Neural progenitor cell (in vitro differentiated cells): ENCODE data around the gene HNF1B. TPM values are rescaled to one million over a fixed set of nuclear protein-coding genes. Genes with fewer than 3 reads are reported as not detected.

Experiments
- DNase-seq: peaks from one replicate; pipeline ENCODE4 v3.0.0-alpha.2; 2016; ENCODE audit warnings: low spot score
- H2AFZ ChIP-seq: fragments of 200-600 bp; sonication (generic); replicated peaks from 2 replicates; pipeline ENCODE4 v1.6.1; 2016; ENCODE audit warnings: antibody characterized with exemption
- H3F3A ChIP-seq: fragments of 200-600 bp; sonication (generic); 2 replicates; pipeline ENCODE4 v1.6.1; 2016; ENCODE audit warnings: antibody characterized with exemption, low read depth
- H3K27ac ChIP-seq: fragments of 200-600 bp; sonication (generic); 2 replicates; pipeline ENCODE4 v1.5.1; 2016; ENCODE audit warnings: mild to moderate bottlenecking
- H3K27me3 ChIP-seq: fragments of 200-600 bp; sonication (generic); 2 replicates; pipeline ENCODE4 v1.6.1; 2016; ENCODE audit warnings: mild to moderate bottlenecking, moderate library complexity
- H3K36me3 ChIP-seq: fragments of 200-600 bp; sonication (generic); 2 replicates; pipeline ENCODE4 v1.5.1; 2016
- H3K4me1 ChIP-seq: fragments of 200-600 bp; sonication (generic); 2 replicates; pipeline ENCODE4 v1.6.1; 2016; ENCODE audit warnings: mixed run types
- H3K4me2 ChIP-seq: fragments of 200-600 bp; sonication (generic); 2 replicates; pipeline ENCODE4 v1.6.1; 2016
- H3K4me3 ChIP-seq: fragments of 200-600 bp; sonication (generic); 2 replicates; pipeline ENCODE4 v1.5.1; 2016
- H3K79me2 ChIP-seq: fragments of 200-600 bp; sonication (generic); 2 replicates; pipeline ENCODE4 v1.6.1; 2016; ENCODE audit warnings: low read depth
- H3K9ac ChIP-seq: fragments of 200-600 bp; sonication (generic); 2 replicates; pipeline ENCODE4 v1.6.1; 2016
- H3K9me3 ChIP-seq: fragments of 200-600 bp; sonication (generic); 2 replicates; pipeline ENCODE4 v1.5.1; 2016; ENCODE audit warnings: low read depth
- H4K20me1 ChIP-seq: fragments of 200-600 bp; sonication (generic); 2 replicates; pipeline ENCODE4 v1.6.1; 2016; ENCODE audit warnings: low read depth
- H3K27ac Mint-ChIP-seq: 3 replicates; pipeline ENCODE4 v1.8.0; 2021; ENCODE audit warnings: mixed read lengths
- H3K27me3 Mint-ChIP-seq: 2 replicates; pipeline ENCODE4 v1.8.0; 2022; ENCODE audit warnings: low read depth, mild to moderate bottlenecking, inconsistent platforms, moderate library complexity, mixed read lengths; ENCODE audit not compliant: insufficient read depth
- H3K36me3 Mint-ChIP-seq: 3 replicates; pipeline ENCODE4 v1.8.0; 2021; ENCODE audit warnings: mixed read lengths
- H3K4me1 Mint-ChIP-seq: 3 replicates; pipeline ENCODE4 v1.8.0; 2021; ENCODE audit warnings: mixed read lengths
- H3K4me3 Mint-ChIP-seq: 3 replicates; pipeline ENCODE4 v1.8.0; 2021; ENCODE audit warnings: mild to moderate bottlenecking, moderate library complexity, mixed read lengths
- H3K9me3 Mint-ChIP-seq: 3 replicates; pipeline ENCODE4 v1.8.0; 2020; ENCODE audit warnings: mixed read lengths
- EZH2 ChIP-seq: fragments of 200-600 bp; sonication (generic); IDR thresholded peaks from 2 replicates; pipeline ENCODE4 v1.6.1; 2017; ENCODE audit warnings: antibody characterized with exemption, mild to moderate bottlenecking, moderate library complexity
- EZH2phosphoT487 ChIP-seq: fragments of 200-600 bp; sonication (generic); IDR thresholded peaks from 2 replicates; pipeline ENCODE4 v1.6.1; 2017; ENCODE audit warnings: antibody characterized with exemption
- total RNA-seq: library from RNA; depleted of rRNA; stranded (reverse); fragments of >200 nt; gene quantifications from 2 replicates; pipeline ENCODE4 v1.2.3, GENCODE V29; 2015; ENCODE audit warnings: low replicate concordance
- TF ChIP-seq, protein P1 (sequence below): fragments of 200-600 bp; sonication (generic); IDR thresholded peaks from 2 replicates; pipeline ENCODE4 v1.5.1; 2017; ENCODE audit warnings: antibody characterized with exemption, mild to moderate bottlenecking

Gene HNF1B
- total RNA-seq, 1 donor from 2014 or later = not detected

- no peaks in the 10 kb centered on the region for H3K36me3 ChIP-seq
- H3K27me3 ChIP-seq = no peaks in the 10 kb centered on the region
- TF ChIP-seq EZH2phosphoT487 (no peak), EZH2 (no peak)
- TF ChIP-seq, protein P1, sequence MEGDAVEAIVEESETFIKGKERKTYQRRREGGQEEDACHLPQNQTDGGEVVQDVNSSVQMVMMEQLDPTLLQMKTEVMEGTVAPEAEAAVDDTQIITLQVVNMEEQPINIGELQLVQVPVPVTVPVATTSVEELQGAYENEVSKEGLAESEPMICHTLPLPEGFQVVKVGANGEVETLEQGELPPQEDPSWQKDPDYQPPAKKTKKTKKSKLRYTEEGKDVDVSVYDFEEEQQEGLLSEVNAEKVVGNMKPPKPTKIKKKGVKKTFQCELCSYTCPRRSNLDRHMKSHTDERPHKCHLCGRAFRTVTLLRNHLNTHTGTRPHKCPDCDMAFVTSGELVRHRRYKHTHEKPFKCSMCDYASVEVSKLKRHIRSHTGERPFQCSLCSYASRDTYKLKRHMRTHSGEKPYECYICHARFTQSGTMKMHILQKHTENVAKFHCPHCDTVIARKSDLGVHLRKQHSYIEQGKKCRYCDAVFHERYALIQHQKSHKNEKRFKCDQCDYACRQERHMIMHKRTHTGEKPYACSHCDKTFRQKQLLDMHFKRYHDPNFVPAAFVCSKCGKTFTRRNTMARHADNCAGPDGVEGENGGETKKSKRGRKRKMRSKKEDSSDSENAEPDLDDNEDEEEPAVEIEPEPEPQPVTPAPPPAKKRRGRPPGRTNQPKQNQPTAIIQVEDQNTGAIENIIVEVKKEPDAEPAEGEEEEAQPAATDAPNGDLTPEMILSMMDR = no peak
- H3K4me3 ChIP-seq = no peak overlapping the region
- H3K79me2 ChIP-seq = no peaks in the 10 kb centered on the region
- Mint-ChIP-seq H3K4me3 (no peak overlapping the region), H3K9me3 (peaks cover 3% of the 10 kb centered on the region), H3K36me3 (no peaks in the 10 kb centered on the region), H3K27me3 (peaks cover 6% of the 10 kb centered on the region), H3K27ac (no peak overlapping the region), H3K4me1 (peaks cover 27% of the 10 kb centered on the region)
- no peak for DNase-seq
- no peaks in the 10 kb centered on the region for H4K20me1 ChIP-seq
- H3F3A ChIP-seq = no peaks in the 10 kb centered on the region
- no peak overlapping the region for H3K4me2 ChIP-seq
- no peaks in the 10 kb centered on the region for H3K9me3 ChIP-seq
- H2AFZ ChIP-seq = no peak overlapping the region
- H3K4me1 ChIP-seq = no peaks in the 10 kb centered on the region
- no peak overlapping the region for H3K9ac ChIP-seq
- H3K27ac ChIP-seq = no peak overlapping the region
These were observed 66.8 kb downstream of the HNF1B start for GRCh38 chr17:37678036-37678435.

GRCh38 chr17:37677021-37677420 is 67.8 kb downstream of the HNF1B start:
- Histone ChIP-seq H3K79me2 (no peaks in the 10 kb centered on the region), H3F3A (no peaks in the 10 kb centered on the region), H4K20me1 (no peaks in the 10 kb centered on the region), H3K9me3 (no peaks in the 10 kb centered on the region), H3K27ac (no peak overlapping the region), H3K27me3 (no peaks in the 10 kb centered on the region), H3K9ac (no peak overlapping the region), H2AFZ (no peak overlapping the region), H3K36me3 (no peaks in the 10 kb centered on the region), H3K4me1 (no peaks in the 10 kb centered on the region), H3K4me2 (no peak overlapping the region), H3K4me3 (no peak overlapping the region)
- DNase-seq = no peak
- Mint-ChIP-seq H3K9me3 (peaks cover 3% of the 10 kb centered on the region), H3K4me1 (peaks cover 27% of the 10 kb centered on the region), H3K27ac (no peak overlapping the region), H3K4me3 (no peak overlapping the region), H3K27me3 (peaks cover 11% of the 10 kb centered on the region), H3K36me3 (no peaks in the 10 kb centered on the region)
- TF ChIP-seq, protein P1 = no peak
- no peak for TF ChIP-seq EZH2
- no peak for TF ChIP-seq EZH2phosphoT487

GRCh38 chr17:37676115-37676925 is 68.5 kb downstream of the HNF1B start:
- no peak overlapping the region for H2AFZ ChIP-seq
- H3K27ac ChIP-seq = no peak overlapping the region
- H3F3A ChIP-seq = no peaks in the 10 kb centered on the region
- Mint-ChIP-seq H3K27ac (peak overlapping the region; percentile 77), H3K27me3 (peaks cover 11% of the 10 kb centered on the region), H3K4me1 (peaks cover 27% of the 10 kb centered on the region), H3K4me3 (peak overlapping the region; percentile 21), H3K9me3 (peaks cover 3% of the 10 kb centered on the region), H3K36me3 (no peaks in the 10 kb centered on the region)
- H4K20me1 ChIP-seq = no peaks in the 10 kb centered on the region
- H3K9ac ChIP-seq = no peak overlapping the region
- no peaks in the 10 kb centered on the region for H3K27me3 ChIP-seq
- no peak overlapping the region for H3K4me3 ChIP-seq
- no peaks in the 10 kb centered on the region for H3K4me1 ChIP-seq
- no peaks in the 10 kb centered on the region for H3K79me2 ChIP-seq
- H3K36me3 ChIP-seq = no peaks in the 10 kb centered on the region
- no peak for DNase-seq
- TF ChIP-seq EZH2phosphoT487 = no peak
- TF ChIP-seq, protein P1 = no peak
- TF ChIP-seq EZH2 = no peak
- no peaks in the 10 kb centered on the region for H3K9me3 ChIP-seq
- H3K4me2 ChIP-seq = no peak overlapping the region
